Ovary (tissue), 9 donors: ENCODE results near the gene USP25. TPM values are rescaled to one million over a fixed set of nuclear protein-coding genes. Genes with fewer than 3 reads are reported as not detected.

Source experiments
- DNase-seq, 5 donors: peaks; one replicate each; pipeline ENCODE4 v3.0.0-alpha.2; 2019 to 2020
- H3K27ac ChIP-seq, 2 donors: fragments of 200-600 bp; one replicate each; pipeline versions ENCODE4 v1.5.1 to v1.8.0; 2019 to 2022
- H3K27me3 ChIP-seq: fragments of 200-600 bp; one replicate; pipeline ENCODE4 v1.8.0; 2022
- H3K36me3 ChIP-seq: fragments of 200-600 bp; sonication (generic); one replicate; pipeline ENCODE4 v1.5.1; 2019
- H3K4me1 ChIP-seq: one replicate; pipeline ENCODE4 v1.8.1; 2013; ENCODE audit warnings: mild to moderate bottlenecking, moderate library complexity; ENCODE audit not compliant: insufficient read depth
- H3K4me3 ChIP-seq: fragments of 200-600 bp; sonication (generic); one replicate; pipeline ENCODE4 v1.5.1; 2017
- H3K9me3 ChIP-seq, 2 donors: fragments of 200-600 bp in 1 of 2; sonication (generic) in 1 of 2; one replicate each; pipeline versions ENCODE4 v1.5.1 to v1.8.1; 2013 to 2019; ENCODE audit warnings: mild to moderate bottlenecking in 1 of 2, moderate library complexity in 1 of 2
- EP300 ChIP-seq: sonication (generic); formaldehyde crosslinking; IDR thresholded peaks from one replicate; pipeline ENCODE4 v1.6.1; 2017; ENCODE audit warnings: antibody characterized with exemption
- POLR2A ChIP-seq: fragments of 450-650 bp; IDR thresholded peaks from one replicate; pipeline ENCODE4 v1.6.1; 2017; ENCODE audit warnings: antibody characterized with exemption, mild to moderate bottlenecking, moderate library complexity
- WGBS, 3 donors: extraction: QIAGEN DNeasy Blood & Tissue Kit in 1 of 3; methylation state at CpG; one replicate each; pipeline versions ENCODE4 v1.1.5 to v1.1.7; 2013 to 2017; 5-methylcytosine and 5-hydroxymethylcytosine counted together
- intact Hi-C, 4 donors: fragments of 100-400 bp; cut with DNase I; formaldehyde crosslinking; loops; one replicate each; pipeline versions ENCODE4 v1.11.0 to v1.15.1; 2022 to 2023
- polyA plus RNA-seq, 2 donors: library from polyadenylated mRNA; stranded (reverse); fragments of 200-250 nt in 1 of 2; fragments of 350-450 nt in 1 of 2; fragmentation: Illumina TruSeq in 1 of 2; extraction: RNeasy Lipid Tissue Mini Kit (QIAGEN cat#74804) in 1 of 2; gene quantifications; one replicate each; pipeline ENCODE4 v1.2.3, GENCODE V29; 2013 to 2014
- total RNA-seq, 7 donors: library from RNA; depleted of rRNA in 2 of 7; stranded (reverse); fragments of >200 nt in 2 of 7; fragmentation: NEBNext Ultra II Directional in 3 of 7; extraction: Animal tissue kit (Norgen Biotek cat#: 25700) in 3 of 7; gene quantifications; one replicate each; pipeline versions ENCODE4 v1.1.0 to v1.2.4, GENCODE V29; 2016 to 2023
- TF ChIP-seq, protein P1 (sequence below), 3 donors: fragments of 450-650 bp in 2 of 3; fragments of 200-600 bp in 1 of 3; IDR thresholded peaks; one replicate each; pipeline versions ENCODE4 v1.5.1 to v1.8.0; 2016 to 2022; ENCODE audit warnings: antibody characterized with exemption in 3 of 3, mild to moderate bottlenecking in 1 of 3
- donor health status: DM: no; HTN: no; CAD: no; lungs with moderate emphysema.
- donor health status: DM: no; HTN: no; CAD: no.
- donor health status: Bipolar disorder and iron deficiency.
- donor health status: DM: yes; HTN: yes; CAD: no.
- donor health status: DM: no; HTN: no; CAD: no.
- donor health status: DM: yes; HTN: yes; CAD: no.

Gene USP25
- total and polyA plus RNA-seq, 9 donors = 11.9 to 40.8 (median 34.9) TPM

DNA sequence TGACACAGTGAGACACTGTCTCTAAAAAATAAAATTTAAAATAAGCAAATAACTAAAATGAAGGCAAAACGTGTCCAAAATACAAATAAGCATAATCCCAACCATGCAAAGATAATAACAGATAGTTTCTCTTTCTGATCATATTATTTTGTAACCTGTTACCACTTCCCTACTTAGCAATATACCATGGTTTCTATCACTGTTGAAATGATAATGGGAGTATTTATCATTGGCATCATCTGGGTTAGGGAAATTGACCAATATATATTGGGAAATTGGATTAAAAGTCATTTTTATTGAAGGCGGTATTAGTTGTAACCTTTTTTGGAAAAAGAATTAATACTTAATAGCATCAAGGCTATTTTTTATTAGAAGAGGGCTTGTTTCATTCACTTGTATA lies 47.0 kb downstream of the USP25 start:
- no peak for DNase-seq
- H3K4me3 ChIP-seq = no peak overlapping the region
- H3K9me3 ChIP-seq = no peaks in the 10 kb centered on the region
- no peak overlapping the region for H3K27ac ChIP-seq
- WGBS, 3 donors = 84 to 93% (median 85%) methylated on average over 2 of the region's 2 CpGs
- no peaks in the 10 kb centered on the region for H3K27me3 ChIP-seq
- TF ChIP-seq EP300 (no peak), POLR2A (no peak)
- TF ChIP-seq, protein P1, sequence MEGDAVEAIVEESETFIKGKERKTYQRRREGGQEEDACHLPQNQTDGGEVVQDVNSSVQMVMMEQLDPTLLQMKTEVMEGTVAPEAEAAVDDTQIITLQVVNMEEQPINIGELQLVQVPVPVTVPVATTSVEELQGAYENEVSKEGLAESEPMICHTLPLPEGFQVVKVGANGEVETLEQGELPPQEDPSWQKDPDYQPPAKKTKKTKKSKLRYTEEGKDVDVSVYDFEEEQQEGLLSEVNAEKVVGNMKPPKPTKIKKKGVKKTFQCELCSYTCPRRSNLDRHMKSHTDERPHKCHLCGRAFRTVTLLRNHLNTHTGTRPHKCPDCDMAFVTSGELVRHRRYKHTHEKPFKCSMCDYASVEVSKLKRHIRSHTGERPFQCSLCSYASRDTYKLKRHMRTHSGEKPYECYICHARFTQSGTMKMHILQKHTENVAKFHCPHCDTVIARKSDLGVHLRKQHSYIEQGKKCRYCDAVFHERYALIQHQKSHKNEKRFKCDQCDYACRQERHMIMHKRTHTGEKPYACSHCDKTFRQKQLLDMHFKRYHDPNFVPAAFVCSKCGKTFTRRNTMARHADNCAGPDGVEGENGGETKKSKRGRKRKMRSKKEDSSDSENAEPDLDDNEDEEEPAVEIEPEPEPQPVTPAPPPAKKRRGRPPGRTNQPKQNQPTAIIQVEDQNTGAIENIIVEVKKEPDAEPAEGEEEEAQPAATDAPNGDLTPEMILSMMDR (IDR thresholded peaks at IDR 0.05) = no peak
- no peaks in the 10 kb centered on the region for H3K36me3 ChIP-seq
- H3K4me1 ChIP-seq = no peaks in the 10 kb centered on the region
- intact Hi-C loops = no loop called here

DNA sequence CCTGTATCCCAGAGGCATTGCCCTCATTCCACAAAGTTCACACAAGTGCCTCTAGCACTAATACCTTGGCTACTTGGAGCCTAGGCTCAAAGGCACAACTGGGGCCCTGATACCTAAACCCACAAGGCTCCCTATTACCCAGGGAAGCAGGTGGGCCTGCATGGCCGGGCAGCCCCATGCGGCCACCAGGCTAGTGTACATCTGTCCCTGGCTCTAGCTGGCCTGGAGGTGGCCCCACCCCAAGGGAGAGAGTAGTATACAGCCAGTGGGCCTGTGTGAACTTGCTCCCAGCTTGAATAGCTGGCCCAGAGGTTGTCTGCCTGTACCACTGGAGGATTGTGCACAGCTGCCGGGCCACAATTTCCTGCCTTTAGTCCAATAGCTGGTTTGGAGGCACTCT lies 52.2 kb downstream of the USP25 start:
- DNase-seq = no peak
- WGBS, 3 donors = 97 to 100% (median 99%) methylated on average over 3 of the region's 3 CpGs

GRCh38 chr21:15788847-15789523 lies 59.2 kb downstream of the USP25 start:
- no peaks in the 10 kb centered on the region for H3K4me1 ChIP-seq
- 91 to 96% (median 94%) methylated on average over 4 of the region's 4 CpGs for WGBS, 3 donors

More for the DNA sequence above, 52.2 kb downstream of the USP25 start:
- Histone ChIP-seq H3K4me1 (no peaks in the 10 kb centered on the region), H3K36me3 (no peaks in the 10 kb centered on the region), H3K9me3 (no peaks in the 10 kb centered on the region), H3K27ac (no peak overlapping the region), H3K4me3 (no peak overlapping the region), H3K27me3 (no peaks in the 10 kb centered on the region)
- intact Hi-C loops = no loop called here
- TF ChIP-seq, protein P1 (IDR thresholded peaks at IDR 0.05) = no peak
- TF ChIP-seq POLR2A (no peak), EP300 (no peak)

GRCh38 chr21:15793109-15793508 lies 63.3 kb downstream of the USP25 start:
- Histone ChIP-seq H3K36me3 (no peaks in the 10 kb centered on the region), H3K4me3 (no peak overlapping the region), H3K9me3 (no peaks in the 10 kb centered on the region), H3K27me3 (no peaks in the 10 kb centered on the region), H3K4me1 (no peaks in the 10 kb centered on the region), H3K27ac (no peak overlapping the region)
- intact Hi-C loops = no loop called here
- TF ChIP-seq, protein P1 (IDR thresholded peaks at IDR 0.05) = no peak
- TF ChIP-seq POLR2A (no peak), EP300 (no peak)
- DNase-seq = no peak

More at GRCh38 chr21:15788847-15789523, 59.2 kb downstream of the USP25 start:
- Histone ChIP-seq H3K27ac (no peak overlapping the region), H3K9me3 (no peaks in the 10 kb centered on the region), H3K27me3 (no peaks in the 10 kb centered on the region), H3K36me3 (no peaks in the 10 kb centered on the region), H3K4me3 (no peak overlapping the region)
- intact Hi-C loops = no loop called here
- TF ChIP-seq, protein P1 (IDR thresholded peaks at IDR 0.05) = no peak
- TF ChIP-seq POLR2A (no peak), EP300 (no peak)
- DNase-seq = no peak
